RWPE2 (cell line): ENCODE data around the gene LRRC14B.

ENCODE experiments used
- ATAC-seq: fragments of 200-7000 bp; cut with Tn5 transposase; 3 replicates; pipeline ENCODE4 v1.9.1; 2021; ENCODE audit warnings: low read depth
- DNase-seq: peaks from one replicate; pipeline ENCODE4 v3.0.0-alpha.2; 2020; ENCODE audit warnings: low spot score
- H3K27ac ChIP-seq: fragments of 450-650 bp; 2 replicates; pipeline ENCODE4 v1.5.1; 2017; ENCODE audit warnings: mild to moderate bottlenecking; ENCODE audit not compliant: poor library complexity, severe bottlenecking
- H3K27me3 ChIP-seq: fragments of 250-450 bp; sonication (Bioruptor Pico); 2 replicates; pipeline ENCODE4 v1.5.1; 2021; ENCODE audit warnings: mild to moderate bottlenecking, moderate library complexity; ENCODE audit not compliant: insufficient read depth, poor library complexity, severe bottlenecking
- H3K36me3 ChIP-seq: fragments of 250-450 bp; sonication (Bioruptor Pico); 2 replicates; pipeline ENCODE4 v1.5.1; 2020; ENCODE audit warnings: low read depth, mild to moderate bottlenecking, moderate library complexity
- H3K4me1 ChIP-seq: fragments of 250-450 bp; sonication (Bioruptor Pico); 2 replicates; pipeline ENCODE4 v1.5.1; 2021; ENCODE audit warnings: mild to moderate bottlenecking, moderate library complexity; ENCODE audit not compliant: insufficient read depth, poor library complexity, severe bottlenecking
- H3K4me3 ChIP-seq: fragments of 250-450 bp; sonication (Bioruptor Pico); 2 replicates; pipeline ENCODE4 v1.5.1; 2021; ENCODE audit warnings: mild to moderate bottlenecking, moderate library complexity; ENCODE audit not compliant: severe bottlenecking
- H3K9me3 ChIP-seq: fragments of 250-450 bp; sonication (Bioruptor Pico); 2 replicates; pipeline ENCODE4 v1.5.1; 2021; ENCODE audit warnings: mild to moderate bottlenecking, moderate library complexity; ENCODE audit not compliant: severe bottlenecking
- CTCF ChIP-seq: fragments of 450-650 bp; IDR thresholded peaks from one replicate; pipeline ENCODE4 v1.5.1; 2017; ENCODE audit warnings: mild to moderate bottlenecking, moderate library complexity; ENCODE audit not compliant: poor library complexity, severe bottlenecking

The LRRC14B gene

GRCh38 chr5:156411-157072 lies 34.8 kb upstream of the LRRC14B start:
- no peak for DNase-seq
- H3K27me3 ChIP-seq: peaks cover 6% of the 10 kb centered on the region
- H3K36me3 ChIP-seq: no peaks in the 10 kb centered on the region
- H3K4me1 ChIP-seq: no peaks in the 10 kb centered on the region
- TF ChIP-seq CTCF: no peak
- H3K27ac ChIP-seq: no peak overlapping the region
- H3K4me3 ChIP-seq: no peak overlapping the region
- no peaks in the 10 kb centered on the region for H3K9me3 ChIP-seq
- ATAC-seq: no peak

GRCh38 chr5:157126-157715 lies 34.1 kb upstream of the LRRC14B start:
- no peak for ATAC-seq
- Histone ChIP-seq H3K36me3 (no peaks in the 10 kb centered on the region), H3K27ac (no peak overlapping the region), H3K27me3 (peaks cover 6% of the 10 kb centered on the region), H3K9me3 (no peaks in the 10 kb centered on the region), H3K4me1 (no peaks in the 10 kb centered on the region), H3K4me3 (no peak overlapping the region)
- TF ChIP-seq CTCF: no peak
- no peak for DNase-seq

GRCh38 chr5:157801-158200 lies 33.5 kb upstream of the LRRC14B start:
- no peak for ATAC-seq
- Histone ChIP-seq H3K4me1 (no peaks in the 10 kb centered on the region), H3K36me3 (no peaks in the 10 kb centered on the region), H3K9me3 (no peaks in the 10 kb centered on the region), H3K4me3 (no peak overlapping the region), H3K27ac (no peak overlapping the region), H3K27me3 (peaks cover 6% of the 10 kb centered on the region)
- no peak for TF ChIP-seq CTCF
- no peak for DNase-seq

- Histone ChIP-seq H3K27me3 (peaks cover 6% of the 10 kb centered on the region), H3K36me3 (no peaks in the 10 kb centered on the region), H3K4me1 (no peaks in the 10 kb centered on the region), H3K27ac (no peak overlapping the region), H3K9me3 (no peaks in the 10 kb centered on the region), H3K4me3 (no peak overlapping the region)
- no peak for ATAC-seq
- no peak for TF ChIP-seq CTCF
- no peak for DNase-seq
Measured at GRCh38 chr5:158807-159447, 32.4 kb upstream of the LRRC14B start.
